ENCODE data around the gene ACAP2. TPM values are rescaled to one million over a fixed set of nuclear protein-coding genes. Genes with fewer than 3 reads are reported as not detected.
A peak's percentile ranks its signal among the peaks of the same experiment; 100 is the strongest.
"Not testable (repeated sequence)": the region's sequence is repeated elsewhere in the genome, so short reads cannot be mapped to it uniquely, and the experiment has no call there.

ACAP2 gene
- polyA plus RNA-seq, 6 donors from 2014 or later = 36.8 to 90.1 (median 81.0) TPM

- no peak overlapping the region for H3K4me3 Mint-ChIP-seq
- peaks cover 0 to 18% (median 11%) of the 10 kb centered on the region in 7 donors for H3K9me3 Mint-ChIP-seq
- ATAC-seq (ENCODE audit: low read depth in 2 of 2) (no peak), DNase-seq (no peak)
- H3K27me3 Mint-ChIP-seq = peaks cover 0 to 10% (median 0%) of the 10 kb centered on the region in 3 donors
- H3K36me3 Mint-ChIP-seq = peaks cover 9% of the 10 kb centered on the region in 2 donors
- no peak overlapping the region for H3K27ac Mint-ChIP-seq
- H3K4me1 Mint-ChIP-seq = no peaks in the 10 kb centered on the region
These were observed 206.6 kb downstream of the ACAP2 start for GRCh38 chr3:195236076-195236798.

GRCh38 chr3:195230244-195230643 is 212.6 kb downstream of the ACAP2 start:
- no peaks in the 10 kb centered on the region for H3K27me3 Mint-ChIP-seq
- no peaks in the 10 kb centered on the region for H3K36me3 Mint-ChIP-seq
- H3K27ac Mint-ChIP-seq = no peak overlapping the region
- no peak for DNase-seq
- H3K9me3 Mint-ChIP-seq = peaks cover 0 to 2% (median 0%) of the 10 kb centered on the region in 7 donors
- H3K4me3 Mint-ChIP-seq = no peak overlapping the region
- no peak for ATAC-seq (ENCODE audit: low read depth in 2 of 2)
- peaks cover 15 to 22% (median 20%) of the 10 kb centered on the region in 3 donors for H3K4me1 Mint-ChIP-seq

GRCh38 chr3:195228886-195229285 is 213.9 kb downstream of the ACAP2 start:
- not testable (repeated sequence) for H3K4me3 Mint-ChIP-seq; ATAC-seq (ENCODE audit: low read depth in 2 of 2); H3K27ac Mint-ChIP-seq; DNase-seq; H3K9me3 Mint-ChIP-seq; H3K36me3 Mint-ChIP-seq; H3K27me3 Mint-ChIP-seq
- peaks cover 15 to 22% (median 20%) of the 10 kb centered on the region in 3 donors for H3K4me1 Mint-ChIP-seq

GRCh38 chr3:195227871-195228270 is 214.9 kb downstream of the ACAP2 start:
- Mint-ChIP-seq H3K4me1 (peaks cover 15 to 22% (median 20%) of the 10 kb centered on the region in 3 donors), H3K9me3 (peaks cover 0 to 2% (median 0%) of the 10 kb centered on the region in 7 donors), H3K27me3 (no peaks in the 10 kb centered on the region), H3K36me3 (no peaks in the 10 kb centered on the region), H3K27ac (peak overlapping the region in 4 of 6 donors; percentile 16 to 47 (median 28)), H3K4me3 (no peak overlapping the region)
- DNase-seq = no peak
- no peak for ATAC-seq (ENCODE audit: low read depth in 2 of 2)

- ATAC-seq (ENCODE audit: low read depth in 2 of 2) (peak in 1 of 2 donors; percentile 35), DNase-seq (no peak)
- Mint-ChIP-seq H3K4me1 (peaks cover 15 to 22% (median 20%) of the 10 kb centered on the region in 3 donors), H3K27ac (no peak overlapping the region), H3K9me3 (peaks cover 0 to 2% (median 0%) of the 10 kb centered on the region in 7 donors), H3K27me3 (no peaks in the 10 kb centered on the region), H3K36me3 (no peaks in the 10 kb centered on the region), H3K4me3 (no peak overlapping the region)
These were observed 215.8 kb downstream of the ACAP2 start for GRCh38 chr3:195226900-195227447.

GRCh38 chr3:195226445-195226844 is 216.4 kb downstream of the ACAP2 start:
- Mint-ChIP-seq H3K27me3 (no peaks in the 10 kb centered on the region), H3K36me3 (no peaks in the 10 kb centered on the region), H3K9me3 (peaks cover 0 to 2% (median 0%) of the 10 kb centered on the region in 7 donors), H3K27ac (peak overlapping the region in 1 of 6 donors; percentile 68), H3K4me1 (peaks cover 15 to 22% (median 20%) of the 10 kb centered on the region in 3 donors), H3K4me3 (no peak overlapping the region)
- DNase-seq (no peak), ATAC-seq (ENCODE audit: low read depth in 2 of 2) (no peak)

GRCh38 chr3:195224980-195225580 is 217.7 kb downstream of the ACAP2 start:
- Mint-ChIP-seq H3K4me1 (peaks cover 15 to 22% (median 20%) of the 10 kb centered on the region in 3 donors), H3K9me3 (no peaks in the 10 kb centered on the region), H3K36me3 (no peaks in the 10 kb centered on the region), H3K27ac (no peak overlapping the region), H3K27me3 (no peaks in the 10 kb centered on the region), H3K4me3 (no peak overlapping the region)
- ATAC-seq (ENCODE audit: low read depth in 2 of 2) = no peak
- no peak for DNase-seq

Other genes starting within 250 kb of the ACAP2 start
- 1 to 10 TPM in 5 of 6 donors, not detected in 1; 1.7 to 3.7 (median 3.6) TPM for gene XXYLT1, start 171.9 kb downstream of the ACAP2 start, polyA plus RNA-seq (ENCODE audit: low read depth in 6 of 6)
- gene PPP1R2, start 100.3 kb upstream of the ACAP2 start, polyA plus RNA-seq (ENCODE audit: low read depth in 6 of 6) = 100 to 1,000 TPM; 171 to 265 (median 214) TPM
- gene APOD, start 140.9 kb upstream of the ACAP2 start, polyA plus RNA-seq (ENCODE audit: low read depth in 6 of 6) = 1 to 10 TPM in 3 of 6 donors, under 1 TPM in 2, not detected in 1; 0.25 to 3.5 (median 1.9) TPM

Data from naive B cell (primary cell).